ENCODE measurements around the gene STAT2.
"Not testable (repeated sequence)": the region's sequence is repeated elsewhere in the genome, so short reads cannot be mapped to it uniquely, and the experiment has no call there.

DNA sequence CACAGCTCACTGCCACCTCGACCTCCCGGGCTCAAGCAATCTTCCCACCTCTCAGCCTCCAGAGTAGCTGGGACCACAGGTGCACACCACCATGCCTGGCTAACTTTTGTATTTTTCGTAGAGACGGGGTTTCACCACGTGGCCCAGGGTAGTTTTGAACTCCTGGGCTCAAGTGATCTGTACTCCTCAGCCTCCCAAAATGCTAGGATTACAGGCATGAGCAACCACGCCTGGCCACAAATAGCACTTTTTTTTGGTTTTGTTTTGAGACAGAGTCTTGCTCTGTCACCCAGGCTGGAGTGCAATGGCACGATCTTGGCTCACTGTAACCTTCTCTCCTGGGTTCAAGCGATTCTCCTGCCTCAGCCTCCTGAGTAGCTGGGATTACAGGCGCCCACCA, 12.7 kb downstream of the STAT2 start:
- TF ChIP-seq, protein P1, sequence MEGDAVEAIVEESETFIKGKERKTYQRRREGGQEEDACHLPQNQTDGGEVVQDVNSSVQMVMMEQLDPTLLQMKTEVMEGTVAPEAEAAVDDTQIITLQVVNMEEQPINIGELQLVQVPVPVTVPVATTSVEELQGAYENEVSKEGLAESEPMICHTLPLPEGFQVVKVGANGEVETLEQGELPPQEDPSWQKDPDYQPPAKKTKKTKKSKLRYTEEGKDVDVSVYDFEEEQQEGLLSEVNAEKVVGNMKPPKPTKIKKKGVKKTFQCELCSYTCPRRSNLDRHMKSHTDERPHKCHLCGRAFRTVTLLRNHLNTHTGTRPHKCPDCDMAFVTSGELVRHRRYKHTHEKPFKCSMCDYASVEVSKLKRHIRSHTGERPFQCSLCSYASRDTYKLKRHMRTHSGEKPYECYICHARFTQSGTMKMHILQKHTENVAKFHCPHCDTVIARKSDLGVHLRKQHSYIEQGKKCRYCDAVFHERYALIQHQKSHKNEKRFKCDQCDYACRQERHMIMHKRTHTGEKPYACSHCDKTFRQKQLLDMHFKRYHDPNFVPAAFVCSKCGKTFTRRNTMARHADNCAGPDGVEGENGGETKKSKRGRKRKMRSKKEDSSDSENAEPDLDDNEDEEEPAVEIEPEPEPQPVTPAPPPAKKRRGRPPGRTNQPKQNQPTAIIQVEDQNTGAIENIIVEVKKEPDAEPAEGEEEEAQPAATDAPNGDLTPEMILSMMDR (conservative IDR thresholded peaks at IDR 0.05 in 1 of 2, IDR thresholded peaks at IDR 0.05 in 1 of 2; ENCODE audit: extremely low read depth in 1 of 2, insufficient read depth in 1 of 2, low read depth in 1 of 2, low read length in 2 of 2) = not testable (repeated sequence)
- TF ChIP-seq EZH2 (IDR thresholded peaks at IDR 0.05; ENCODE audit: borderline replicate concordance, low read length) = not testable (repeated sequence)
